Peyer's patch (tissue), 4 donors: ENCODE measurements around the gene SPATS2.

Source experiments
- POLR2A ChIP-seq, 2 donors: fragments of 450-650 bp; IDR thresholded peaks; one replicate each; pipeline ENCODE4 v1.5.1; 2017; ENCODE audit warnings: antibody characterized with exemption in 2 of 2, mild to moderate bottlenecking in 2 of 2, moderate library complexity in 2 of 2
- TF ChIP-seq, protein P1 (sequence below), 6 experiments: fragments of 450-650 bp in 4 of 6; fragments of 200-600 bp in 2 of 6; sonication (generic) in 1 of 6; IDR thresholded peaks; one replicate each; pipeline ENCODE4 v1.5.1; 2017 to 2019; ENCODE audit warnings: antibody characterized with exemption in 6 of 6, mild to moderate bottlenecking in 3 of 6, moderate library complexity in 1 of 6

DNA sequence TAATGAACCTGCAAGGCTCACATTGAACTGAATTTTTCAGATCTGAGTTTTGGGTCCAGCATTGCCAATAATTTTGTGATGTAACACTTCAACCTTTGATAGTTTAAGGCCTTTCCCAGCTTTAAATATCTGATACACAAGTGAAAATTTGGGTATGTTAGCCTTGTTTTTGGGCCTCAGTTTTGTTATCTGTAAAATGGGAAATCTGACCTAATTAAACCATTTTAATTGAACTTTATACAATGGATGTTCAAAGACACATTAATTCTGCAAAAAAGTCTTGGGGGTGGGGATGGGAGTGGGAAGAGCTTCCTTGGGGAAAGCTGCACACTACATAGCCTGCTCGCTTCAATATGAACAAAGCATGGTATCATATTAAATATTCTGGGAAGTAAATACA lies 5.2 kb upstream of the SPATS2 start:
- TF ChIP-seq POLR2A (IDR thresholded peaks at IDR 0.05) = no peak
- TF ChIP-seq, protein P1, sequence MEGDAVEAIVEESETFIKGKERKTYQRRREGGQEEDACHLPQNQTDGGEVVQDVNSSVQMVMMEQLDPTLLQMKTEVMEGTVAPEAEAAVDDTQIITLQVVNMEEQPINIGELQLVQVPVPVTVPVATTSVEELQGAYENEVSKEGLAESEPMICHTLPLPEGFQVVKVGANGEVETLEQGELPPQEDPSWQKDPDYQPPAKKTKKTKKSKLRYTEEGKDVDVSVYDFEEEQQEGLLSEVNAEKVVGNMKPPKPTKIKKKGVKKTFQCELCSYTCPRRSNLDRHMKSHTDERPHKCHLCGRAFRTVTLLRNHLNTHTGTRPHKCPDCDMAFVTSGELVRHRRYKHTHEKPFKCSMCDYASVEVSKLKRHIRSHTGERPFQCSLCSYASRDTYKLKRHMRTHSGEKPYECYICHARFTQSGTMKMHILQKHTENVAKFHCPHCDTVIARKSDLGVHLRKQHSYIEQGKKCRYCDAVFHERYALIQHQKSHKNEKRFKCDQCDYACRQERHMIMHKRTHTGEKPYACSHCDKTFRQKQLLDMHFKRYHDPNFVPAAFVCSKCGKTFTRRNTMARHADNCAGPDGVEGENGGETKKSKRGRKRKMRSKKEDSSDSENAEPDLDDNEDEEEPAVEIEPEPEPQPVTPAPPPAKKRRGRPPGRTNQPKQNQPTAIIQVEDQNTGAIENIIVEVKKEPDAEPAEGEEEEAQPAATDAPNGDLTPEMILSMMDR (IDR thresholded peaks at IDR 0.05) = no peak
